Neural crest cell (in vitro differentiated cells): ENCODE data around the gene GTF3C5. TPM values are rescaled to one million over a fixed set of nuclear protein-coding genes. Genes with fewer than 3 reads are reported as not detected.
"Not testable (repeated sequence)": the region's sequence is repeated elsewhere in the genome, so short reads cannot be mapped to it uniquely, and the experiment has no call there.

Experiments
- DNase-seq: peaks from one replicate; pipeline ENCODE4 v3.0.0; 2021; ENCODE audit warnings: low read depth, mixed read lengths, low spot score
- H3K27ac Mint-ChIP-seq: one replicate; pipeline ENCODE4 v1.8.0; 2021; ENCODE audit warnings: mild to moderate bottlenecking, mixed read lengths; ENCODE audit not compliant: unreplicated experiment
- H3K27me3 Mint-ChIP-seq: 2 replicates; pipeline ENCODE4 v1.8.0; 2021; ENCODE audit warnings: low read depth, mild to moderate bottlenecking, mixed read lengths
- H3K36me3 Mint-ChIP-seq: 2 replicates; pipeline ENCODE4 v1.8.0; 2021; ENCODE audit warnings: low read depth, mild to moderate bottlenecking, mixed read lengths
- H3K4me1 Mint-ChIP-seq: 2 replicates; pipeline ENCODE4 v1.8.0; 2021; ENCODE audit warnings: mixed read lengths
- H3K4me3 Mint-ChIP-seq: one replicate; pipeline ENCODE4 v1.8.0; 2021; ENCODE audit warnings: mild to moderate bottlenecking, mixed read lengths
- H3K9me3 Mint-ChIP-seq: 2 replicates; pipeline ENCODE4 v1.8.0; 2021; ENCODE audit warnings: mixed read lengths
- CTCF ChIP-seq: fragments of 200-600 bp; sonication (generic); conservative IDR thresholded peaks from 2 replicates; pipeline ENCODE4 v1.5.0; 2021; ENCODE audit warnings: antibody characterized with exemption, mild to moderate bottlenecking
- total RNA-seq: library from RNA; stranded (reverse); gene quantifications from 2 replicates; pipeline ENCODE4 v1.2.1, GENCODE V29; 2021

GTF3C5 gene
- total RNA-seq, 1 donor from 2014 or later, result 108 TPM

GRCh38 chr9:133071484-133072150 lies 40.8 kb downstream of the GTF3C5 start:
- Mint-ChIP-seq H3K9me3 (no peaks in the 10 kb centered on the region), H3K4me1 (no peaks in the 10 kb centered on the region), H3K36me3 (peaks cover 3% of the 10 kb centered on the region), H3K27me3 (no peaks in the 10 kb centered on the region), H3K4me3 (no peak overlapping the region), H3K27ac (peak overlapping the region; percentile 50)
- no peak for DNase-seq
- TF ChIP-seq CTCF, result no peak

- DNase-seq, H3K4me1 Mint-ChIP-seq, H3K36me3 Mint-ChIP-seq, H3K9me3 Mint-ChIP-seq, H3K4me3 Mint-ChIP-seq, H3K27me3 Mint-ChIP-seq, H3K27ac Mint-ChIP-seq: not testable (repeated sequence)
Measured at GRCh38 chr9:133072210-133072609, 41.4 kb downstream of the GTF3C5 start.

GRCh38 chr9:133073086-133074014 lies 42.6 kb downstream of the GTF3C5 start:
- Mint-ChIP-seq H3K9me3 (no peaks in the 10 kb centered on the region), H3K4me3 (no peak overlapping the region), H3K27me3 (no peaks in the 10 kb centered on the region), H3K27ac (no peak overlapping the region), H3K36me3 (peaks cover 3% of the 10 kb centered on the region), H3K4me1 (no peaks in the 10 kb centered on the region)
- TF ChIP-seq CTCF, result no peak
- DNase-seq, result no peak

GRCh38 chr9:133074111-133074651 lies 43.4 kb downstream of the GTF3C5 start:
- TF ChIP-seq CTCF, result no peak
- H3K4me3 Mint-ChIP-seq, result no peak overlapping the region
- peak overlapping the region; percentile 50 for H3K27ac Mint-ChIP-seq
- DNase-seq, result no peak
- no peaks in the 10 kb centered on the region for H3K27me3 Mint-ChIP-seq
- H3K9me3 Mint-ChIP-seq, result no peaks in the 10 kb centered on the region
- no peaks in the 10 kb centered on the region for H3K4me1 Mint-ChIP-seq
- peaks cover 3% of the 10 kb centered on the region for H3K36me3 Mint-ChIP-seq

GRCh38 chr9:133075925-133076630 lies 45.3 kb downstream of the GTF3C5 start:
- Mint-ChIP-seq H3K27ac (no peak overlapping the region), H3K4me1 (no peaks in the 10 kb centered on the region), H3K36me3 (peaks cover 3% of the 10 kb centered on the region), H3K9me3 (no peaks in the 10 kb centered on the region), H3K4me3 (no peak overlapping the region), H3K27me3 (no peaks in the 10 kb centered on the region)
- TF ChIP-seq CTCF, result no peak
- DNase-seq, result no peak
